Loucy (cell line): ENCODE measurements around the gene ROBO1.

Source experiments
- EZH2phosphoT487 ChIP-seq: fragments of 200-600 bp; IDR thresholded peaks from 2 replicates; pipeline ENCODE4 v1.6.1; 2018; ENCODE audit warnings: antibody characterized with exemption, mild to moderate bottlenecking, moderate library complexity, borderline replicate concordance
- TF ChIP-seq, protein P1 (sequence below): fragments of 200-600 bp; sonication (generic); conservative IDR thresholded peaks from 2 replicates; pipeline ENCODE4 v1.5.1; 2014; ENCODE audit warnings: mild to moderate bottlenecking, antibody characterized with exemption, low read length

DNA sequence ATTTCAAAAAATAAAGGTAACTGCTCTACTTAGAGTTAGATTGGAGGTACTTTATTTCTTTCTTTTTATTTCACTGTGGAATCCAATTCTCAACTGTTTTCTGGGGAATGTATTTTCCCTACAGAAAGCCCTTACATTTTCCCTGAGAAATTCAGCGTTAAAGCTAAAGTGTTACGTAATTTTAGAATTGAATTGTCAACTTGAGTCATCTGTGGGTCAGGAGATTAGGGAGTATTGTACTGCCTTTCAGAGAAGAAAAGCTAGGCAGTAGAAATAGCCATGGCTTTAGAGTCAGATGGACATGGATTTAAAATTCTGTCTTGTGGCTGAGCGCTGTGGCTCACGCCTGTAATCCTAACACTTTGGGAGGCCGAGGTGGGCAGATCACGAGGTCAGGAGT lies 728.6 kb downstream of the ROBO1 start:
- TF ChIP-seq, protein P1, sequence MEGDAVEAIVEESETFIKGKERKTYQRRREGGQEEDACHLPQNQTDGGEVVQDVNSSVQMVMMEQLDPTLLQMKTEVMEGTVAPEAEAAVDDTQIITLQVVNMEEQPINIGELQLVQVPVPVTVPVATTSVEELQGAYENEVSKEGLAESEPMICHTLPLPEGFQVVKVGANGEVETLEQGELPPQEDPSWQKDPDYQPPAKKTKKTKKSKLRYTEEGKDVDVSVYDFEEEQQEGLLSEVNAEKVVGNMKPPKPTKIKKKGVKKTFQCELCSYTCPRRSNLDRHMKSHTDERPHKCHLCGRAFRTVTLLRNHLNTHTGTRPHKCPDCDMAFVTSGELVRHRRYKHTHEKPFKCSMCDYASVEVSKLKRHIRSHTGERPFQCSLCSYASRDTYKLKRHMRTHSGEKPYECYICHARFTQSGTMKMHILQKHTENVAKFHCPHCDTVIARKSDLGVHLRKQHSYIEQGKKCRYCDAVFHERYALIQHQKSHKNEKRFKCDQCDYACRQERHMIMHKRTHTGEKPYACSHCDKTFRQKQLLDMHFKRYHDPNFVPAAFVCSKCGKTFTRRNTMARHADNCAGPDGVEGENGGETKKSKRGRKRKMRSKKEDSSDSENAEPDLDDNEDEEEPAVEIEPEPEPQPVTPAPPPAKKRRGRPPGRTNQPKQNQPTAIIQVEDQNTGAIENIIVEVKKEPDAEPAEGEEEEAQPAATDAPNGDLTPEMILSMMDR = no peak
- TF ChIP-seq EZH2phosphoT487 = no peak
